NCI-H510A treated with DMSO at 0.1 percent for 48 hours (cell line): ENCODE data around the gene XPO5.
"Not testable (repeated sequence)": the region's sequence is repeated elsewhere in the genome, so short reads cannot be mapped to it uniquely, and the experiment has no call there.

Experiments used
- DNase-seq: peaks from one replicate; lab custom pipeline; 2025; lab: John Stamatoyannopoulos, UW

Gene XPO5

DNA sequence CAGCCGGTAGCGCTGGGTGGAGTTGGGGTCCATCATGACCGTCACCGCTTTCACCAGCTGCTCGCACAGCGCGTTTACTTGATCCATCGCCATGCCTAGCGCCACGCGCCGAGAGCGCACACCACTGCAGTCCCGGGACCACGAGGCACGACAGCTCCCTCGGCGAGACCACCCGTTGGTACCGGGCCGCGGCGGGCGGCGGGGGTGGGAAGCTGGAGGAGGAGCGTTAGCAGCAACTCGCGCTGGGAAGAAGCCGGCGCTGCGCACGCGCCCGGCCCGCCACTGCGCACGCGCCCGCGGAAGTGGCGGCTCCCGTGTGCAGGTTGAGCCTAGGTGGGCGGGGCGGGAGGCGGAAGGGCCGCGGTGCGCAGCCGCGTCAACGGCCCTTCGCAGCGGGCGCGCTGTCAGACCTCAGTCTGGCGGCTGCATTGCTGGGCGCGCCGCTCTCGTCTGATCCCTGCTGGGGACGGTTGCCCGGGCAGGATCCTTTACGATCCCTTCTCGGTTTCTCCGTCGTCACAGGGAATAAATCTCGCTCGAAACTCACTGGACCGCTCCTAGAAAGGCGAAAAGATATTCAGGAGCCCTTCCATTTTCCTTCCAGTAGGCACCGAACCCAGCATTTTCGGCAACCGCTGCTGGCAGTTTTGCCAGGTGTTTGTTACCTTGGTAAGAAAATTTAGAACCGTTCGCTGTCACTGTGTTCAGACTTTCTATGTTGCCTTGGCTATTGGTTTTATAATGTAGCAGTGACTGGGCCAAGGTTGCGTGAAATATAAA is at the start of gene XPO5, which contains the start of gene POLH:
TSS of gene XPO5 (minus strand) at position 267 of the 780 bp plus-strand sequence. CDS start at position 93, 174 bp downstream.
TSS of gene POLH (plus strand) at position 414 of the 780 bp plus-strand sequence. CDS start 6,135 bp downstream, outside the sequence.
- DNase-seq = peak; percentile 98

DNA sequence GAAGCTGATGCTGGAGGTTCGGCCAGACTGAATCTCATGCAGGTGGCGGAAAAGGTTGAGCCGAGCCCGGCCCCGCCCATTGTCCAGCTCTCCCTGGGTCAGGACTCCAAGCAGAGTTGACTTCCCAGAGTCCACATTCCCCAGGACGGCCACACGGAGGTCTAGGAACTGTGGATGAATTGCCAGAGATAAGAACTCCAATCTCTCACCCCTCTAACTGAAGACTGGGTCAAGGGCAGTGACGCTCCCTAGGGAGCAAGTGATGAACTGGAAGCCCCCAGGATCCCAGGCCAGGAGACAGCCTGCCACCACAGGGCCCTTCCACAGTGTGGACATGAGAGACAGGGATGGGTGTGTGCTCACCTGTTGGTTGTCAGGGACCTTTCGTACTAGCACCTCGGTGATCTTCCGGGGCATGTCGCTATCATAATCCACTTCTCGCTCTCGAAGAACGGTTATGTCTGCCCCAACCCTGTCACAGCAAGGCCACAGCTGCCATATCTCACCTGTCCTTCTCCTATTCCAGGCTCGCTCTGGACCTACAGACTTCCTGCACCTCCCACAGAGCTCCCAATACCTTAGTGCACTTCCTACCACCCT is 49.7 kb upstream of the XPO5 start:
- DNase-seq = no peak

DNA sequence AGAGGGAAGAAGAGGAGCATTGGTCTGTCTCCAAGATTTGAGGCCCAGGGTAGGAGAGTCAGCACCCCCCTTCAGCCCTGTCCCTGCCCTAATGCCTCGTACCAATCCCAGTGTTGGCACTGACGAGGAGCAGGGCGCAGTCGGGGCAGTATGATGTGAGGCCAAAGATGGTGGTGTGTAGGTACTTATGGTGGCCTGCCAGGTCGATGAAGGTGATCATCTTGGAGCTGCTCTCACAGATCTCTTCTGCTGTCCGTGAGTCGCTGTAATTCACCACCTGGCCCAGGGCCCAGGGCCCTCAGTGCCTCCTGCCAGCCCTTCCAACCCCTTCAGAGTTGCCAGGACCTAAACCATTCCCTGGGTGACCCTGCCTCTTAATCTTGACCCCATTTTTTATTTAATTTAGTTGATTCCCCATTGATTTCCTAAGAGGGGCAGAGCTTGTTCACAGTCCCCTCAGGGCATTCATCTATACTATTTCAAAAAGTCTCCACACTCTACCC is 49.0 kb upstream of the XPO5 start:
- no peak for DNase-seq

DNA sequence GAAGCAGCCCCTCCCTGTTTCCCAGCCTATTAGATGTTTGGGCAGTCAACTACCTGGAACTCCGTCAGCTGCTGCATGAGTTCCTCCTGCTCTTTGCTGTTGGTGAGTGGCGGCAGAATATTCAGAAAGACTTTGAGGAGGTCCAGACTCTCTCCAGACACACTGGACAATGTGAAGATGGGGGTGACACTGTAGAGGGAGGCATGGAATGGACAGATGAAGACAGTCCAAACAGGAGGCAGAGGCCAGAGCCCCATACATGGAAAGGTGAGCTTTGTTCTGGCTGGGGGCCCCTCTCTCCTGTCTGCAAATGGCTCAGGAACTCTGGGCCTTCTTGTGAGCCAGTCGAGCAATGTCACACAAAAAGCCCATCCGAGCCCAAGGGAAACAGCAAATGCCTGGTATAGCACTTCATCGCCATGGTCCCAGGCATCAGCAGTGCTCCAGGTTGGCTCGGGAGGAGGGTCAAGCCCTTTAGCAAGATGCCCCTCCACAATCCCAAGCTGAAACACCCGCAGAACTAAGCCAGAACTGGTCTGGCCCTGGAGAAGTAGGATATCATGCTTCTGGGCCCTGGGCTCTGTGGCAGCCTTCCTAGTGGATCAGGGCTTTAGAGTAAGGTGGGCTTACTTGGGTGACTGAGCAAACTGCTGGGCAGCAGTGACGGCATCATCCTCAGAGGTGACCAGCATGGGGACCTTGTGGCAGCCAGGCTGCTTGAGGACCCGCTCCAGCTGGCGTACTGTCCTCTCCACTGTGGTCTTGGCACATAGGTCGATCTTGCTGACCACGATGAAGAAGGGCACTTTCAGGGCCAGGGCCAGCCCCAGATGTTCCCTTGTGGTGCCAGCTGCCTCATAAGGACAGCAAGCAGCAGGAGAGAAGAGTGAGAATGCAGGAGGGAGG is 48.3 kb upstream of the XPO5 start:
- DNase-seq = no peak

DNA sequence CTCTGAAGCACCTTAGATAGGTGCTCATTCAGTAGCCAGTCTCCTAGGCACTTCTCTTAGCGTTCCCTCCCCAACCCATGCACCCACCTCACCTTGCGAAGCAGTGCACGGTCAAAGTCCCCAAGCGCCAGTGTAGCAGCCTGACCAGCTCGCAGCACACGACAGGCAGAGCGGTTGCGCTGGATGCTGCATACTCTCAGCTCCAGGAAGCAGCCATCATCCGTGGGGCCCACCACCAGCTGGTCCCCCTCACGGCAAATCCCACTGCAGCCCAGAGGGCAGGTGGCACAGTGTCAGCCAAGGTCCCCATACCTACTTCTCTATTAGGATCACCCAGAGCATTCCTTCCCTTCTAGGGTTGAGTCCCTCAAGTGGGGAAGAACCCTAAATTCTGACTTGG is 46.7 kb upstream of the XPO5 start:
- no peak for DNase-seq

DNA sequence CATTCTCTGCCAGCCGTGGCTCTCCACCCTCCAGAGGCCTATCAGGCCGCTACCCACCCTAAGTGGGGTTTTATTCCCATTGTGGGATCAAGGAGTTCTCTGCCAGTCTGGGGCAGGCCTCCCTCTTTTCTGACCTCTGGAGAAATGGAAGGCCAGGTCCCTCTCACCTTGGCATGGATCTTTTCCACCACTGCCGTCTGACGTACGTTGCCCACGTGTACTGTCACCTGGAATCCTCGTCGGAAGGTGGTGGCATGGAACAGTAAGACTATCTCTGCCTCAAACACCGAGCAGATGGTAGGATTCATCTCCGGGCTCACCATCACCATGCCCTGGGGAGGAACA is 46.0 kb upstream of the XPO5 start:
- DNase-seq = no peak

DNA sequence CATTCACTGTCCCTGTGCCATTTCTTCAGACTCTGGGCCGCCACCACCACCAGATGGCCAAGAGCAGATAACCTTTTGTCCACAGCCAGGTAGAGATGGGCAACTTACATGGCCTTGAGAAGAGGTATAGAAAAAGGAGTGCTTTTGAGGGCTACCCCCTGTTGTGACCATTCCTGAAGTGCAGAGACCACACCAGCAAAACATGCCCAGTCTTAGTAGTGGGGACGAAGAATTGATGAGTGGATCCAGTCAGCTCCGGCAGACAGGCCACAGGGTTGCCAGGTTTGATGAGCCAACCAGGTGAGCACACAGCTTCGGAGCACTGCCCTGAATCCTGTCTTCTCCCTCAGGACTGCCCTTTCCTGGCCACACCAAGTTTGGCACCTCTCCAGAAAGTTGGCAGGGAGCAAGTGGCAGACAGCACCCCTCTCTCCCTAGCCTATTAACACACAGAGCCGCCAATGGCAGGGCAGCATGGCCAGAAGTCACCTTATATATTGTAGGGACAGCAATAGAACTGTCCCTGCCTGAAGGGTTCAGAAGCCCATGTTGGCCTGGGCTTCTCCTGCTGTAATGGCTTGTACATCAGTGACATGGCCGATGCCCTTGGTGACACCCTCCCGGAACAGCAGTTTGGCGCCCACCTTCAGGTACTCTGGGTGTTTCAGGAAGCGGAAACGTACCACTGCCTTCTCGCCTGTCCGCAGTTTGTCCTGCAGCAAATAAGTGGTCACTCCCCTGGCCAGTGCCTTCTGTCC is 45.4 kb upstream of the XPO5 start:
- DNase-seq = no peak

DNA sequence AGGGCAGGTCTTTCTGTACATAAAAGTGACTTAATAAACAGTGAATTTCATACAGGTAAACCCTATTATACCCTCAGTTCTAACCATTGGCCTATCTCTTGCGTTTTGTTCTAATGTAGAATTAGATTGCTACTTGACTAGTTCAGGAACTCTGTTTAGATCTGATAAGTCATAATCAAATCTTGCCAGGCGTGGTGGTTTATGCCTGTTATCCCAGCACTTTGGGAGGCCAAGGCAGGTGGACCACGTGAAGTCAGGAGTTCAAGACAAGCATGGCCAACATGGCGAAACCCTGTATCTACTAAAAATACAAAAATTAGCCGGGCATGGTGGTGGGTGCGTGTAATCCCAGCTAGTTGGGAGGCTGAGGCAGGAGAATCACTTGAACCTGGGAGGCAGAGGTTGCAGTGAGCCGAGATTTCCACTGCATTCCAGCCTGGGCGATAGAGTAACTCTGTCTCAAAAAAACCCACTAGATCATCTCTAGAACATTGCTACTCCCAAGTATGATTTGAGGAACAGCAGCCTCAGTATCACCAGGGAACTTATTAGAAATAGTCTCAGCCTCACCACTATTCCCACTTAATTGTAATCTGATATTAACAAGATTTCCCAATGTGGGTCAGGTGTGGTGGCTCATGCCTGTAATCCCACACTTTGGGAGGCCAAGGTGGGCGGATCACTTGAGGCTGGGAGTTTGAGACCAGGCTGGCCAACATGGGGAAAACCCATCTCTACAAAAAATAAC is 41.1 kb upstream of the XPO5 start:
- DNase-seq = no peak

DNA sequence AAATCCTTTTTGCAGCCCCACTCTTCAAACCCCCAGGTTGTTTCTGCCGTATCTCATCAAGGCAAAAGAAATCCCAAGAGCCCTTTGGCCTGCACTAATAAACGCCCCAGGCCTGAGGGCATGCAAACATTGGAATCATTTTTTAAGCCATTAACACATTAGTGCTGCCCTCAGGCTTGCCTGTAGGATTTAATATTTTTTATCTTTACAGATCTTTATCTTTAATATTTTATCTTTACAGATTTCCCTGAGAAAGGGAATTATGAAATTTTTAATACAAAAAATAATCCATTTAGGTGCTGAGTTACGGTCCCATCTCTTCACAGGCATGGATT is 38.5 kb upstream of the XPO5 start:
- DNase-seq = no peak

DNA sequence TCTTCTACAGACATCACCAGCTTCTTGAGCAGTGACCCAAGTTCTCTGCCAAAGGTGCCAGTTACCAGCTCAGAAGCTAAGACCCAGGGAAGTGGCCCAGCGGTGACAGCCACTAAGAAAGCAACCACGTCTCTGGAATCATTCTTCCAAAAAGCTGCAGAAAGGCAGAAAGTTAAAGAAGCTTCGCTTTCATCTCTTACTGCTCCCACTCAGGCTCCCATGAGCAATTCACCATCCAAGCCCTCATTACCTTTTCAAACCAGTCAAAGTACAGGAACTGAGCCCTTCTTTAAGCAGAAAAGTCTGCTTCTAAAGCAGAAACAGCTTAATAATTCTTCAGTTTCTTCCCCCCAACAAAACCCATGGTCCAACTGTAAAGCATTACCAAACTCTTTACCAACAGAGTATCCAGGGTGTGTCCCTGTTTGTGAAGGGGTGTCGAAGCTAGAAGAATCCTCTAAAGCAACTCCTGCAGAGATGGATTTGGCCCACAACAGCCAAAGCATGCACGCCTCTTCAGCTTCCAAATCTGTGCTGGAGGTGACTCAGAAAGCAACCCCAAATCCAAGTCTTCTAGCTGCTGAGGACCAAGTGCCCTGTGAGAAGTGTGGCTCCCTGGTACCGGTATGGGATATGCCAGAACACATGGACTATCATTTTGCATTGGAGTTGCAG is 38.0 kb upstream of the XPO5 start:
- DNase-seq = no peak

DNA sequence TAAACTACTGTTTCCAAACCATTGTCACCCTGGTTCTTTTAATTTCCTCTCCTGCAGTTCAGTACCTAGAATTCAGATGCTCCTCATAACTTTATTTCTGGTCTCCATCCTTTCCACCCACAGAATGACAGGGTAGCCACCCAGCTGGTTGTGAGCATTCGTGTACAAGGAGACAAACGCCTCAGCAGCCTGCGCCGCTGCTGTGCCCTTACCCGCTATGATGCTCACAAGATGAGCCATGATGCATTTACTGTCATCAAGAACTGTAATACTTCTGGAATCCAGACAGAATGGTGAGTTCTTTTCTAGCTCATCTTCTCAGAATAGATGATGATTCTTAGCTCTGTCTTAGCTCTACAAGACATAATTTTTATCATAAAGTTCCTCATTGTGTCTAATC is 34.6 kb upstream of the XPO5 start:
- DNase-seq = no peak

DNA sequence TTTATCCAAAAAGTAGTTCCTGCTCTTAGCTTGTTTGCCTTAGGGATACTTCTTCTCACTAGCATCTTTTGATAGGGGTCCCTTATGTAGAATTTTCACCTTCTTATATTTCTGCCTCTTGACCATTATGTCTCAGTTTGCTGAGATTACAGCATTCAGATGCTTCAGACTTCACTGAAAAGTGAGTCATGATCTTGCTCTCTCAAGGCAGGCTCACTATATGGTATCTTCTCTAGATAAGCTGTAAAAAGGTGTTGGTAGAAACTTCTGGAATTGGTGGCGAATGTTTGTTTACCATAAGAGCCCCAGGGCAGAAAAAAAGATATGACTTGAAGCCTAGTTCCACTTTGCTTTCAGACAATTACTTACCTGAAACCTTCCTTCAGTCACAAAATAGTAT is 33.6 kb upstream of the XPO5 start:
- no peak for DNase-seq

DNA sequence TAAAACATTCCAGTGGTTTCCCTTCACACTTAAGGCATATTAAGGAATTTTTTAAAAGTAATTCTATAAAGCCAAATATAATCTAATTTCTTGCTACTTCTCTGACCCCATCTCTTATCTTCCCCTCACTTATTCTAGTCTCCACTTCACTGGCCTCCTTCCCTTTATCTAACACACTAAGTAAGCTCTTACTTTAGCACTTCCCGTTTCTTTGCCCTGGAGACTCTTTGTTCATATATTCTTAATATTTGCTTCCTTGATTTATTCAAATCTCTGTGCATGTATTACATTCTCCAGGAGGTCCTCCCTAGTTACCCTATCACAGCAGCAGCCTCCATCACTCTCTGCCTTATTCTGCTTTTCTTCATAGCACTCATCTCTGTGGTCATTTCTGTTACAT is 33.0 kb upstream of the XPO5 start:
- DNase-seq = no peak

DNA sequence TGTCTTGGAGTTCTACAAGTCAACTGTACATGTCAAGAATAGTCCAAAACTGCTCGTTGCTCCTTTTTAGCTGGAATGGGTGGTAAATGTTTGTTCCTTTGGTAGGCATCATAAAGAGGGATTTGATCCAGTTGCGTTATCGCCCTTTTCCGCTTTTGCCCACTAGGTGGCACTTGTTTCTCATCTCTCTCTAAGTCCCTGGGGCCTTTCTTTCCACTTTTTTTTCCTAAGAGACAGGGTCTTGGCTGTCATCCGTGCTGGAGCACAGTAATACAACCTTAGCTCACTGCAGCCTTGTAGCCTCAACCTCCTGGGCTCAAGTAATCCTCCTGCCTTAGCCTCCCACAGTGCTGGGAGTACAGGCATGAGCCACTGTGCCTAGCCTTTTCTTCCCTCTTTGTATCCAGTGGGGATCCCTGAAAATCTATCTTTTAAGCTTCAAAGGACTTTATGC is 32.5 kb upstream of the XPO5 start:
- DNase-seq = peak; percentile 86

DNA sequence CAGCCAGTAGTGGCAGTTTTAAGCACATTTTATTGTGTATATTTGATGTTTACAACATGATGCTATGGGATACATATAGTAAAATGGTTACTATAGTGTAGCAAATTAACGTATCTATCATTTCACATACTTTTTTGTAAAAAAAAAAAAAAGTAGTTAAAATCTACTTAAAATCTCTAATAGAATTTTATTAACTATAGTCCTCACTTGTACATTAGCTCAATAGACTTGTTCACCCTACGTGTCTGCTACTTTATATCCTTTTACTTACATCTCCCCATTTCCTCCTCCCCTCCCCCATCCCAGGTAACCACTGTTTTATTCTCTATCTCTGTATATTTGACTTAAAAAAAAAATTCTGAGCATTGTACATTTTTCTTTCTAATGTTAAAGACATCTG is 30.2 kb upstream of the XPO5 start:
- no peak for DNase-seq

DNA sequence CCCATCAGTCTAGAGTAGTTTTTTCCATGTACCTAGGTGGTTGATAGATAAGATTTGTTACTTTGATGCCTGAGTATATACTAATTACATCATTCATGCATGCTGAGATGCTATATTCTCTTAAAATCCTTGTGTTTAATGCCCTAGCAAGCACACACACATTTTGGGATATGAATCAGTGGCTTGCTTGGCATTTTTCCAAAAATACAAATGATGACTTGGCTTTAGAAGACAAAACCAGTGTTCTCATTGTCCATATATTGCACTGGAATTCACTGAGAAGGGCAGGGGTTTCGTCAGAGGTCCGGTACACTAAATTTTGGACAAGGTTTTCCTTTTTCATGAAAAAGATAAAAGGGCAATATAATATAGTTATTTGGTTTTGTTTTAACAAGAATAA is 28.3 kb upstream of the XPO5 start:
- no peak for DNase-seq

DNA sequence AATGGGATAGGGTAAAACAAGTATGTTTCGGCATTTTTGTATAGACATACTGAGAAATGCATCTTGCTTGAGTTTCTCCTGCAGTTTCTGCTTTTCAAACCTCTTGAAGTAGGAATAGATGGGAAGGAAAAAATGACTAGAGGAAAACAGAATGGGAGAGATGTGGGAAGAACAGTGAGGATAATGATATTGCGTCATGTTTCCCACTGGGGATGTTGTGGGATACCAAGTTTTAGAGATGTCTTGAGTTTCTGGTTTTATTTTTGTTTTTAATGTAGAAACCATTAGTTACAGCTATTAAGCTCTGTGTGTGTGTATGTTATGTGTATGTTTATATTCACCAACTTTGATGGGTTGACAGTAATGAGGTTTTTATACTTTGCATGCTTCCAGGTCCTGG is 24.8 kb upstream of the XPO5 start:
- no peak for DNase-seq

DNA sequence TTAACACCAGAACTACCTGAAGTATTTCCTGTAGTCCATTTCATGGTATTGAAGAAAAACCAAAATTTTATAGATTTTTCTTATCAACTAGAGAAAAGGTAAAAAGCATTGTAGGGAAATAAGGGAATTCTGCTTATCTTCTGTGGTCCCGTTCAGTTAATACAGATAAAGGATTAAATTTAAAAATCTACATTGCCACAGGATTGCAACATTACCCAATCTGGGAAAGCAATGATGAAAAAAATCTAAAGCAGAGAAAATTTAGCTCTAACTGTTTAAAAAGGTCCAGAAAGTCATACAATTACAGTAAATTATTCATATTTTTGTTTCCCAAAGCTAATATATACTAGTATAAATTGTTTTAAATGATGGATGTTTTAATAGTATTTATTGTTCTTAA is 18.1 kb upstream of the XPO5 start:
- DNase-seq = no peak

DNA sequence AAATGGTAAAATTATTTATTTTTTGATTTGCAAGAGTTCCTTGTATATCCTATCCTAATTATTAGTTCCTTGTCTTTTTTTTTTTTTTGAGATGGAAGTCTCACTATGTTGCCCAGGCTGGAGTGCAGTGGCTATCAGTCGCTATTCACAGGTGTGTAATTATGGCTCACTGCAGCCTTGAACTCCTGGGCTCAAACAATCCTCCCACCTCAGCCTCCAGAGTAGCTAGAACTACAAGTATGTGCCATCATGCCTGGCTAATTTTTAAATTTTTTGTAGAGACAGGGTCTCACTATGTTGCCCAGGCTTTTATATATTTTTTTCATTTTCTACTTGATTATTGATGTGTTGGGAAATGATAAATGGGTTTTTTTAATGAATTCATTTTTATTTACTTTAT is 13.7 kb upstream of the XPO5 start:
- DNase-seq = not testable (repeated sequence)

DNA sequence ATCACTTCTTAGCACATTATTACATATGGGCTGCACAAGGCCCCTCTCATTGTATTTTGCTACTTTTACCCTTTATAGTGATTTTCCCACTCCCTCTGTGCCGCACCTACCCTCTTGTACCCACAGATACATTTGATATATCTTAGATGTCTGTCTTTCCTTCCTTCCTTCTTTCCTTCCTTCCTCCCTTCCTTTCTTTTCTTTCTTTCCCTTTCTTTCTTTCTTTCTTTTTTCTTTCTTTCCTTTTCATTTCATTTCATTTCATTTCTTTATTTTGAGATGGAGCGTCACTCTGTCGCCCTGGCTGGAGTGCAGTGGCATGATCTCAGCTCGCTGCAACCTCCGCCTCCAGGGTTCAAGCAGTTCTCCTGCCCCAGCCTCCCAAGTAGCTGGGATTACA is 12.4 kb upstream of the XPO5 start:
- no peak for DNase-seq
